ENCODE results near the gene WSB1.
A peak's percentile ranks its signal among the peaks of the same experiment; 100 is the strongest.

WSB1 gene

GRCh38 chr17:27319541-27320221 lies 25.8 kb downstream of the WSB1 start:
- Histone ChIP-seq H4K20me1 (ENCODE audit: insufficient read depth, low read length) (no peaks in the 10 kb centered on the region), H3K4me2 (ENCODE audit: insufficient read depth, low read length) (no peak overlapping the region), H3K36me3 (ENCODE audit: insufficient read depth, low read length) (peaks cover 38% of the 10 kb centered on the region), H3K27ac (ENCODE audit: low read length) (no peak overlapping the region), H3K4me1 (ENCODE audit: insufficient read depth, low read length) (no peaks in the 10 kb centered on the region), H2AFZ (ENCODE audit: low read depth, low read length) (no peak overlapping the region), H3K4me3 (ENCODE audit: low read depth in 1 of 2, low read length in 2 of 2) (no peak overlapping the region), H3K9me3 (ENCODE audit: insufficient read depth, low read length, severe bottlenecking) (no peaks in the 10 kb centered on the region), H3K27me3 (ENCODE audit: insufficient read depth, low read length, poor library complexity) (no peaks in the 10 kb centered on the region), H3K9ac (ENCODE audit: low read depth, low read length) (no peak overlapping the region), H3K79me2 (ENCODE audit: insufficient read depth, low read length) (no peaks in the 10 kb centered on the region)
- TF ChIP-seq, protein P1, sequence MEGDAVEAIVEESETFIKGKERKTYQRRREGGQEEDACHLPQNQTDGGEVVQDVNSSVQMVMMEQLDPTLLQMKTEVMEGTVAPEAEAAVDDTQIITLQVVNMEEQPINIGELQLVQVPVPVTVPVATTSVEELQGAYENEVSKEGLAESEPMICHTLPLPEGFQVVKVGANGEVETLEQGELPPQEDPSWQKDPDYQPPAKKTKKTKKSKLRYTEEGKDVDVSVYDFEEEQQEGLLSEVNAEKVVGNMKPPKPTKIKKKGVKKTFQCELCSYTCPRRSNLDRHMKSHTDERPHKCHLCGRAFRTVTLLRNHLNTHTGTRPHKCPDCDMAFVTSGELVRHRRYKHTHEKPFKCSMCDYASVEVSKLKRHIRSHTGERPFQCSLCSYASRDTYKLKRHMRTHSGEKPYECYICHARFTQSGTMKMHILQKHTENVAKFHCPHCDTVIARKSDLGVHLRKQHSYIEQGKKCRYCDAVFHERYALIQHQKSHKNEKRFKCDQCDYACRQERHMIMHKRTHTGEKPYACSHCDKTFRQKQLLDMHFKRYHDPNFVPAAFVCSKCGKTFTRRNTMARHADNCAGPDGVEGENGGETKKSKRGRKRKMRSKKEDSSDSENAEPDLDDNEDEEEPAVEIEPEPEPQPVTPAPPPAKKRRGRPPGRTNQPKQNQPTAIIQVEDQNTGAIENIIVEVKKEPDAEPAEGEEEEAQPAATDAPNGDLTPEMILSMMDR (IDR thresholded peaks at IDR 0.05; ENCODE audit: borderline replicate concordance, extremely low read depth, low read length, poor library complexity, severe bottlenecking) = no peak
- no peak for TF ChIP-seq EZH2 (IDR thresholded peaks at IDR 0.05; ENCODE audit: borderline replicate concordance, low read depth, low read length, severe bottlenecking)
- ATAC-seq (ENCODE audit: insufficient read depth, low read depth) = peak; percentile 47; the same call in 1 of the 3 replicates
- no peak for DNase-seq

DNA sequence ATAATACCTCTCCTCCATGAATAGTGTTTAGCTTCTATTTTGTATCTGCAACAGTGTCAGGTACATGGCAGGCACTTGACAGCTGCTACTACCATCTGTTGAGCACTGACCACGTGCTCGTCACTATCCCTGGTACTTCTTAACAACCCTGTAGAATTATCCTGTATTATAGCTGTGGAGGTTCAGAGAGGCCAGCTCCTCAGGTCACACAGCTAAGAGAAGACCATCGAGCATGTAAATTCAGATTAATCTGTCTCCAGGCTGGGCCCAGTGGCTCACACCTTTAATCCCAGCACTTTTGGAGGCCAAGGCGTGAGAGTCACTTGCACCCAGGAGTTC lies 26.3 kb downstream of the WSB1 start:
- TF ChIP-seq, protein P1 (IDR thresholded peaks at IDR 0.05; ENCODE audit: borderline replicate concordance, extremely low read depth, low read length, poor library complexity, severe bottlenecking) = no peak
- TF ChIP-seq EZH2 (IDR thresholded peaks at IDR 0.05; ENCODE audit: borderline replicate concordance, low read depth, low read length, severe bottlenecking) = no peak
- Histone ChIP-seq H3K27me3 (ENCODE audit: insufficient read depth, low read length, poor library complexity) (no peaks in the 10 kb centered on the region), H3K36me3 (ENCODE audit: insufficient read depth, low read length) (peaks cover 33% of the 10 kb centered on the region), H2AFZ (ENCODE audit: low read depth, low read length) (no peak overlapping the region), H3K27ac (ENCODE audit: low read length) (no peak overlapping the region), H3K4me2 (ENCODE audit: insufficient read depth, low read length) (no peak overlapping the region), H4K20me1 (ENCODE audit: insufficient read depth, low read length) (no peaks in the 10 kb centered on the region), H3K79me2 (ENCODE audit: insufficient read depth, low read length) (no peaks in the 10 kb centered on the region), H3K9me3 (ENCODE audit: insufficient read depth, low read length, severe bottlenecking) (no peaks in the 10 kb centered on the region), H3K4me1 (ENCODE audit: insufficient read depth, low read length) (no peaks in the 10 kb centered on the region), H3K4me3 (ENCODE audit: low read depth in 1 of 2, low read length in 2 of 2) (no peak overlapping the region), H3K9ac (ENCODE audit: low read depth, low read length) (no peak overlapping the region)
- ATAC-seq (ENCODE audit: insufficient read depth, low read depth) (no peak), DNase-seq (no peak)

- no peaks in the 10 kb centered on the region for H4K20me1 ChIP-seq (ENCODE audit: insufficient read depth, low read length)
These were observed 27.5 kb downstream of the WSB1 start for GRCh38 chr17:27321372-27321771.

More at GRCh38 chr17:27321372-27321771, 27.5 kb downstream of the WSB1 start:
- Histone ChIP-seq H3K27ac (ENCODE audit: low read length) (no peak overlapping the region), H3K9me3 (ENCODE audit: insufficient read depth, low read length, severe bottlenecking) (no peaks in the 10 kb centered on the region), H3K36me3 (ENCODE audit: insufficient read depth, low read length) (peaks cover 21% of the 10 kb centered on the region), H2AFZ (ENCODE audit: low read depth, low read length) (no peak overlapping the region), H3K4me3 (ENCODE audit: low read depth in 1 of 2, low read length in 2 of 2) (no peak overlapping the region), H3K79me2 (ENCODE audit: insufficient read depth, low read length) (no peaks in the 10 kb centered on the region), H3K4me1 (ENCODE audit: insufficient read depth, low read length) (no peaks in the 10 kb centered on the region), H3K4me2 (ENCODE audit: insufficient read depth, low read length) (no peak overlapping the region), H3K27me3 (ENCODE audit: insufficient read depth, low read length, poor library complexity) (no peaks in the 10 kb centered on the region), H3K9ac (ENCODE audit: low read depth, low read length) (no peak overlapping the region)
- no peak for ATAC-seq (ENCODE audit: insufficient read depth, low read depth)
- TF ChIP-seq EZH2 (IDR thresholded peaks at IDR 0.05; ENCODE audit: borderline replicate concordance, low read depth, low read length, severe bottlenecking) = no peak
- TF ChIP-seq, protein P1 (IDR thresholded peaks at IDR 0.05; ENCODE audit: borderline replicate concordance, extremely low read depth, low read length, poor library complexity, severe bottlenecking) = no peak
- no peak for DNase-seq

Measured in DND-41 (cell line).